HG03039 (cell line): ENCODE data around the gene ZCWPW1.

Source experiments
- ATAC-seq: cut with Tn5 transposase; IDR thresholded peaks from one replicate; pipeline ENCODE4 v1.9.1; 2021; ENCODE audit warnings: mild to moderate bottlenecking, moderate library complexity; ENCODE audit not compliant: unreplicated experiment

ZCWPW1 gene

GRCh38 chr7:100428199-100428966 is at the start of gene ZCWPW1:
TSS of gene ZCWPW1 (minus strand) at chr7:100428703. CDS start at chr7:100420649, 8,054 bp downstream.
- ATAC-seq, result peak; percentile 46

GRCh38 chr7:100477871-100478267 is 49.4 kb upstream of the ZCWPW1 start:
- no peak for ATAC-seq

- no peak for ATAC-seq
Observed at GRCh38 chr7:100476903-100477870, 48.7 kb upstream of the ZCWPW1 start.

GRCh38 chr7:100476101-100476780 is 47.7 kb upstream of the ZCWPW1 start:
- ATAC-seq, result no peak

GRCh38 chr7:100475549-100475948 is 47.0 kb upstream of the ZCWPW1 start:
- ATAC-seq, result no peak

- ATAC-seq, result no peak
Observed at GRCh38 chr7:100472854-100473499, 44.5 kb upstream of the ZCWPW1 start.

GRCh38 chr7:100472121-100472851 is 43.8 kb upstream of the ZCWPW1 start:
- no peak for ATAC-seq

- ATAC-seq, result no peak
Observed at GRCh38 chr7:100471021-100471420, 42.5 kb upstream of the ZCWPW1 start.

GRCh38 chr7:100469227-100470044 is 40.9 kb upstream of the ZCWPW1 start:
- ATAC-seq, result peak; percentile 44

- ATAC-seq, result no peak
Observed at GRCh38 chr7:100467638-100468373, 39.3 kb upstream of the ZCWPW1 start.

- no peak for ATAC-seq
Observed at GRCh38 chr7:100466653-100467605, 38.4 kb upstream of the ZCWPW1 start.

- ATAC-seq, result no peak
Observed at GRCh38 chr7:100465702-100466311, 37.3 kb upstream of the ZCWPW1 start.

GRCh38 chr7:100465299-100465698 is 36.8 kb upstream of the ZCWPW1 start:
- ATAC-seq, result no peak

- ATAC-seq, result no peak
Observed at GRCh38 chr7:100464791-100465190, 36.3 kb upstream of the ZCWPW1 start.

GRCh38 chr7:100464210-100464660 is 35.7 kb upstream of the ZCWPW1 start, which contains the start of gene SPACDR:
TSS of gene SPACDR (minus strand) at chr7:100464260. CDS start at chr7:100464025, 235 bp downstream.
- ATAC-seq, result no peak

- no peak for ATAC-seq
Observed at GRCh38 chr7:100457033-100457432, 28.5 kb upstream of the ZCWPW1 start.

- no peak for ATAC-seq
Observed at GRCh38 chr7:100456562-100456961, 28.1 kb upstream of the ZCWPW1 start.
